ENCODE results near the gene UNC5C.
A peak's percentile ranks its signal among the peaks of the same experiment; 100 is the strongest.

UNC5C gene

GRCh38 chr4:95318044-95318443, 230.7 kb downstream of the UNC5C start:
- no peak for DNase-seq

- DNase-seq = no peak
These were observed 231.5 kb downstream of the UNC5C start for GRCh38 chr4:95317085-95317793.

GRCh38 chr4:95314573-95314972, 234.2 kb downstream of the UNC5C start:
- no peak for DNase-seq

GRCh38 chr4:95304898-95305297, 243.9 kb downstream of the UNC5C start:
- no peak for DNase-seq

GRCh38 chr4:95300304-95300703, 248.5 kb downstream of the UNC5C start:
- DNase-seq = no peak

GRCh38 chr4:95296052-95296451, 252.7 kb downstream of the UNC5C start:
- no peak for DNase-seq

- DNase-seq = no peak
These were observed 253.6 kb downstream of the UNC5C start for GRCh38 chr4:95295157-95295556.

GRCh38 chr4:95294321-95294720, 254.5 kb downstream of the UNC5C start:
- no peak for DNase-seq

- peak; percentile 29 for DNase-seq
These were observed 255.8 kb downstream of the UNC5C start for GRCh38 chr4:95293014-95293413.

GRCh38 chr4:95290702-95291101, 258.1 kb downstream of the UNC5C start:
- DNase-seq = no peak

- no peak for DNase-seq
These were observed 259.6 kb downstream of the UNC5C start for GRCh38 chr4:95289028-95289634.

- DNase-seq = no peak
These were observed 260.2 kb downstream of the UNC5C start for GRCh38 chr4:95288552-95288951.

GRCh38 chr4:95285797-95286196, 263.0 kb downstream of the UNC5C start:
- no peak for DNase-seq

GRCh38 chr4:95284655-95285054, 264.1 kb downstream of the UNC5C start:
- DNase-seq = no peak

GRCh38 chr4:95283320-95283719, 265.5 kb downstream of the UNC5C start:
- no peak for DNase-seq

GRCh38 chr4:95272797-95273196, 276.0 kb downstream of the UNC5C start:
- no peak for DNase-seq

GRCh38 chr4:95272036-95272435, 276.7 kb downstream of the UNC5C start:
- no peak for DNase-seq

- DNase-seq = no peak
These were observed 279.8 kb downstream of the UNC5C start for GRCh38 chr4:95268819-95269565.

GRCh38 chr4:95267081-95267480, 281.7 kb downstream of the UNC5C start:
- DNase-seq = no peak

- no peak for DNase-seq
These were observed 282.7 kb downstream of the UNC5C start for GRCh38 chr4:95265814-95266740.

- DNase-seq = no peak
These were observed 283.9 kb downstream of the UNC5C start for GRCh38 chr4:95264843-95265242.

- DNase-seq = no peak
These were observed 284.8 kb downstream of the UNC5C start for GRCh38 chr4:95263960-95264359.

- no peak for DNase-seq
These were observed 285.4 kb downstream of the UNC5C start for GRCh38 chr4:95263391-95263790.
